HEK293T (cell line): Measurements from ENCODE around the gene NPEPPS.

Experiments
- CTCF ChIA-PET: fragments of 350-600 bp; formaldehyde crosslinking; extraction: SDS; loops from one replicate; lab custom pipeline; 2021; ENCODE audit warnings: antibody characterized with exemption, inconsistent platforms; lab: Yijun Ruan, JAX
- POLR2A ChIA-PET: fragments of 350-600 bp; formaldehyde crosslinking; extraction: SDS; loops from one replicate; lab custom pipeline; 2020; ENCODE audit warnings: antibody characterized with exemption, inconsistent platforms; lab: Yijun Ruan, JAX
- DNase-seq: peaks from one replicate; pipeline ENCODE4 v3.0.0; 2012; ENCODE audit warnings: mixed read lengths; ENCODE audit errors: extremely low spot score
- ARNT ChIP-seq: fragments of 450-650 bp; IDR thresholded peaks from 2 replicates; pipeline ENCODE4 v1.6.1; 2017; ENCODE audit warnings: mild to moderate bottlenecking
- BHLHE40 ChIP-seq: fragments of 450-650 bp; IDR thresholded peaks from 2 replicates; pipeline ENCODE4 v1.6.1; 2016; ENCODE audit warnings: mild to moderate bottlenecking, moderate library complexity, borderline replicate concordance
- CTBP1 ChIP-seq: fragments of 450-650 bp; IDR thresholded peaks from 2 replicates; pipeline ENCODE4 v1.6.1; 2016; ENCODE audit warnings: borderline replicate concordance
- ELF4 ChIP-seq: fragments of 450-650 bp; IDR thresholded peaks from 2 replicates; pipeline ENCODE4 v1.6.1; 2017; ENCODE audit warnings: antibody characterized with exemption
- FOXA1 ChIP-seq: fragments of 450-650 bp; IDR thresholded peaks from 2 replicates; pipeline ENCODE4 v1.6.1; 2016; ENCODE audit warnings: mild to moderate bottlenecking
- FOXK2 ChIP-seq: fragments of 450-650 bp; IDR thresholded peaks from 2 replicates; pipeline ENCODE4 v1.6.1; 2016; ENCODE audit warnings: mild to moderate bottlenecking
- FOXM1 ChIP-seq: fragments of 450-650 bp; IDR thresholded peaks from 2 replicates; pipeline ENCODE4 v1.6.1; 2017; ENCODE audit warnings: mild to moderate bottlenecking, borderline replicate concordance
- HDGF ChIP-seq: fragments of 450-650 bp; IDR thresholded peaks from 2 replicates; pipeline ENCODE4 v1.6.1; 2017; ENCODE audit warnings: antibody characterized with exemption, borderline replicate concordance
- L3MBTL2 ChIP-seq: fragments of 450-650 bp; conservative IDR thresholded peaks from 2 replicates; pipeline ENCODE4 v1.6.1; 2016; ENCODE audit warnings: mild to moderate bottlenecking
- LEF1 ChIP-seq: fragments of 450-650 bp; IDR thresholded peaks from 2 replicates; pipeline ENCODE4 v1.6.1; 2017; ENCODE audit warnings: mild to moderate bottlenecking, borderline replicate concordance
- NFRKB ChIP-seq: fragments of 450-650 bp; IDR thresholded peaks from 2 replicates; pipeline ENCODE4 v1.6.1; 2016; ENCODE audit warnings: mild to moderate bottlenecking, moderate library complexity
- PKNOX1 ChIP-seq: fragments of 450-650 bp; IDR thresholded peaks from 2 replicates; pipeline ENCODE4 v1.6.1; 2016
- SP1 ChIP-seq: fragments of 450-650 bp; IDR thresholded peaks from 2 replicates; pipeline ENCODE4 v1.6.1; 2017
- SUZ12 ChIP-seq: fragments of 450-650 bp; IDR thresholded peaks from 2 replicates; pipeline ENCODE4 v1.6.1; 2016; ENCODE audit warnings: mild to moderate bottlenecking
- TARDBP ChIP-seq: fragments of 450-650 bp; IDR thresholded peaks from 2 replicates; pipeline ENCODE4 v1.6.1; 2016
- ZNF384 ChIP-seq: fragments of 450-650 bp; IDR thresholded peaks from 2 replicates; pipeline ENCODE4 v1.6.1; 2016

NPEPPS gene

DNA sequence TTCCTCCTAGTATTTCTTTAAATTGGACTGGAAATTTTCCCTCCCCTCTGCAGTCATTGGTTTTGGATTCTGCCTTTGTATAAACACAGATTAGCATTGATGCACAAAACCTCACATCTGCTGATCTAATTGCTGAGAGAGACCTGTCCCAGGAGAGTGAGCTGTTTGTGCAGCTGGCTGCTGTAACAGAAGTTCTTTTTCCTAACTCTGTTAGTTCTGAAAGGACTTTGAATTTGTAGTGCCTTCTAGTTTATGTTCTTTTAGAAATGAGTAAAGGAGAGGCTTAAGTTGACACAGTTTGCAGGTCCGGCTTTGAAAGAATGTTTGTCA is 73.7 kb downstream of the NPEPPS start:
- POLR2A ChIA-PET: no interaction called here
- TF ChIP-seq SUZ12 (no peak), HDGF (no peak), ELF4 (no peak), PKNOX1 (no peak), FOXK2 (no peak), TARDBP (no peak), L3MBTL2 (no peak), ZNF384 (no peak), NFRKB (no peak), SP1 (no peak), FOXA1 (no peak), LEF1 (no peak), FOXM1 (no peak), ARNT (no peak), CTBP1 (no peak), BHLHE40 (no peak)
- CTCF ChIA-PET: interaction anchor here (1.0 kb wide), 1 partner anchor 11 kb away, joined by 4 read pairs; no protein-coding TSS in a partner anchor

DNA sequence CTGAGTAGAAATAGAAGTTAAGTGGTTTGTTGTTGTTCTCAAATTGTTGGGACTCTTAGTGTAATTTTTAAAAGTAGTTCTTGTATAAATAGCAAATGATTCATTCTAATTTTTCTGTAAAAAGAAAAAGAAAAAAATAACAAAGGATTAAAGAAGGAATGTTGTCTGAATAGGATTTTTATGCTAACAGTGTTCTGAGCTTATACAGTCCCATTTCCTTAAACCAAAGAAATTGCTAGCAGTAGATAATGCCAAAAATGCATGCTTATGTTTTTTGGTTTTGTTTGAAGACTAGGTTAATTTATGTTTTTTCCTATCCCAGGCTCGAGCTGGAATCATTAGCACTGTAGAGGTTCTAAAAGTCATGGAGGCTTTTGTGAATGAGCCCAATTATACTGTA is 74.1 kb downstream of the NPEPPS start:
- POLR2A ChIA-PET: no interaction called here
- DNase-seq: no peak
- no peak for TF ChIP-seq ELF4
- no peak for TF ChIP-seq BHLHE40
- TF ChIP-seq ZNF384: no peak
- no peak for TF ChIP-seq CTBP1
- no peak for TF ChIP-seq LEF1
- no peak for TF ChIP-seq PKNOX1
- no peak for TF ChIP-seq FOXK2
- no peak for TF ChIP-seq FOXA1
- no peak for TF ChIP-seq NFRKB
- no peak for TF ChIP-seq ARNT
- TF ChIP-seq SP1: no peak
- TF ChIP-seq HDGF: no peak
- TF ChIP-seq TARDBP: no peak
- TF ChIP-seq L3MBTL2: no peak
- no peak for TF ChIP-seq SUZ12
- TF ChIP-seq FOXM1: no peak
- CTCF ChIA-PET: interaction anchor here (1.0 kb wide), 1 partner anchor 11 kb away, joined by 4 read pairs; no protein-coding TSS in a partner anchor

More for the DNA sequence above, 73.7 kb downstream of the NPEPPS start:
- DNase-seq: no peak

DNA sequence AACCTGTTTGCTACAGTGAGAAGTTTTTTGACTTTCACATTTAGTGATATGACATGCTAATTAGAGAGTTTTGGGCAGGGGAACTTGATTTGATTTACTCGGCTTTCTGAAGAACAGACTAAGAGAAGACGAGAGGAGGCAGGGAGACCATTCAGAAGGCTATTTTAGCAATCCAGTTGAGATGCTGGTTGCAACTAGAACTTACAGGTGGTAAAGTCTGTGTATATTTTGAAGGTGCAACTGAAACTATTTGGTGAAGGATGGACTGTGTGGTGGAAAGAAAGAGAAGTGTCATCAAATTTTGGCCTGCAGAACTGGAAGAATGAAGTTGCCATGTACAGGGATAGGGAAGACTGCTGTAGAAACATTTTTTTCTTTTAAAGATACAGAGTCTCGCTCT is 76.6 kb downstream of the NPEPPS start:
- no peak for DNase-seq
- CTCF ChIA-PET: interaction anchor here (0.6 kb wide), 2 partner anchors 10 to 371 kb away, joined by 3 to 5 read pairs; no protein-coding TSS in a partner anchor
- POLR2A ChIA-PET: no interaction called here
- TF ChIP-seq BHLHE40 (no peak), FOXA1 (no peak), NFRKB (no peak), L3MBTL2 (no peak), SP1 (no peak), TARDBP (no peak), PKNOX1 (no peak), ELF4 (no peak), FOXK2 (no peak), FOXM1 (no peak), HDGF (no peak), LEF1 (no peak), CTBP1 (no peak), SUZ12 (no peak), ZNF384 (no peak), ARNT (no peak)

DNA sequence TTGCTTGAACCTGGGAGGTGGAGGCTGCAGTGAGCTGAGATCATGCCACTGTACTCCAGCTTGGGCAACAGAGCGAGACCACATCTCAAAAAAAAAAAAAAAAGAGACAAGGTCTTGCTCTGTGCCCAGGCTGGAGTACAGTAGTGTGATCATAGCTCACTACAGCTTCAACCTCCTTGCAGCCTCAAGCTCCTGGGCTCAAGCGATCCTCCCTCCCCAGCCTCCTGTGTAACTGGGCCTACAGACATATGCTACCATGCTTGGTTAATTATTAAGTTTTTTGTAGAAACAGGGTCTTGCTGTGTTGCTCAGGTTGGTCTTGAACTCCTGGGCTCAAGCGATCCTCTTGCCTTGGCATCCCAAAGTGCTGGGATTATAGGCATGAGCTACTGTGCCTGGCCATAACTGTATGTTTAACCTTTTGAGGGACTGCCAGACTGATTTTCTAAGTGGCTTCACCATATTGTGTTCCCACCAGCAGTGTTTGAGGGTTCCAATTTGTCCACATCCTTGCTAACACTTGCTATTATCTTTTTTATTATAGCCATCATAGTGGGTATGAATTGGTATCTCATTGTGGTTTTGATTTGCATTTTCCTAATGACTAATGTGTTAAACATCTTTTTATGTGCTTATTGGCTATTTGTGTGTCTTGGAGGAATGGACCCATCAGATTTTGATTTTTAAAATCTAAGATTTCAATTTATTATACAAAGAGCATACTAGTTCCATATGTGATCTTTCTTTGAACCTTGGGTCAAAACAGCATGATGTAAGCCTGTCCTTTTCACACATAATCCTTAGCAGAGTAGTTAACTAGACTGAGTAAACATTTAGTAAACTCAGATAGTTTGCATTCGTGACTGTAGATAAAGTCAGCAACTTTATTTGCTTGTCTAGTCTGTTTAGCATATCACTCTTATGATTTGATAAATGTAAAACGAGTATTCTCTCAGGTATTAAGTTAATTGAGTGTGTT is 80.8 kb downstream of the NPEPPS start:
- POLR2A ChIA-PET: no interaction called here

More for the DNA sequence above, 80.8 kb downstream of the NPEPPS start:
- no peak for DNase-seq
- TF ChIP-seq HDGF (no peak), SP1 (no peak), NFRKB (no peak), PKNOX1 (no peak), LEF1 (no peak)
- CTCF ChIA-PET: no interaction called here
